ENCODE results near the gene SP3. TPM values are rescaled to one million over a fixed set of nuclear protein-coding genes. Genes with fewer than 3 reads are reported as not detected.

Gene SP3
- 10 to 100 TPM; 36.4 to 45.7 (median 41.0) TPM for total RNA-seq
- polyA plus RNA-seq, result 10 to 100 TPM in 1 of 2 donors, 1 to 10 TPM in 1; 8.6 to 11.6 TPM
- long read RNA-seq, donor 1, full-length matches to known transcripts, result 52 of 85 reads
- long read RNA-seq, donor 1, partial matches to known transcripts, result 21 of 85 reads
- long read RNA-seq, donor 1, other reads (novel, unspliced or antisense), result 12 of 85 reads
- long read RNA-seq, donor 2, full-length matches to known transcripts, result 55 of 78 reads
- long read RNA-seq, donor 2, partial matches to known transcripts, result 12 of 78 reads
- long read RNA-seq, donor 2, other reads (novel, unspliced or antisense), result 11 of 78 reads
- long read RNA-seq, donor 3, full-length matches to known transcripts, result 53 of 85 reads
- long read RNA-seq, donor 3, partial matches to known transcripts, result 20 of 85 reads
- long read RNA-seq, donor 3, other reads (novel, unspliced or antisense), result 12 of 85 reads

GRCh38 chr2:173965372-173966025, at the start of gene SP3:
Gene SP3, minus strand, starts transcription at chr2:173965373. Its CDS starts 202 bp downstream, at chr2:173965171.
- whole genome bisulfite sequencing, 2 donors, result 0 to 1% methylated on average over 51 to 52 of the region's 52 CpGs
- ATAC-seq (peak; percentile 88 to 95 (median 95)), DNase-seq (peak; percentile 99)
- Histone ChIP-seq H3K27me3 (no peaks in the 10 kb centered on the region), H3K27ac (peak within 1 kb of the TSS; percentile 99 to 100 (median 100)), H3K9me3 (peaks cover 0 to 12% (median 0%) of the 10 kb centered on the region in 11 donors), H3K36me3 (peaks cover 0 to 17% (median 6%) of the 10 kb centered on the region in 9 donors), H3K4me1 (peaks cover 6 to 48% (median 37%) of the 10 kb centered on the region in 9 donors), H3K4me3 (peak within 1 kb of the TSS; percentile 82 to 100 (median 96))
- TF ChIP-seq, protein P1, sequence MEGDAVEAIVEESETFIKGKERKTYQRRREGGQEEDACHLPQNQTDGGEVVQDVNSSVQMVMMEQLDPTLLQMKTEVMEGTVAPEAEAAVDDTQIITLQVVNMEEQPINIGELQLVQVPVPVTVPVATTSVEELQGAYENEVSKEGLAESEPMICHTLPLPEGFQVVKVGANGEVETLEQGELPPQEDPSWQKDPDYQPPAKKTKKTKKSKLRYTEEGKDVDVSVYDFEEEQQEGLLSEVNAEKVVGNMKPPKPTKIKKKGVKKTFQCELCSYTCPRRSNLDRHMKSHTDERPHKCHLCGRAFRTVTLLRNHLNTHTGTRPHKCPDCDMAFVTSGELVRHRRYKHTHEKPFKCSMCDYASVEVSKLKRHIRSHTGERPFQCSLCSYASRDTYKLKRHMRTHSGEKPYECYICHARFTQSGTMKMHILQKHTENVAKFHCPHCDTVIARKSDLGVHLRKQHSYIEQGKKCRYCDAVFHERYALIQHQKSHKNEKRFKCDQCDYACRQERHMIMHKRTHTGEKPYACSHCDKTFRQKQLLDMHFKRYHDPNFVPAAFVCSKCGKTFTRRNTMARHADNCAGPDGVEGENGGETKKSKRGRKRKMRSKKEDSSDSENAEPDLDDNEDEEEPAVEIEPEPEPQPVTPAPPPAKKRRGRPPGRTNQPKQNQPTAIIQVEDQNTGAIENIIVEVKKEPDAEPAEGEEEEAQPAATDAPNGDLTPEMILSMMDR (IDR thresholded peaks at IDR 0.05), result no peak
- intact Hi-C loops (cut with DNase I), result loop anchor here in 7 of 10 donors (2.0 to 10.0 kb wide), 10 partner anchors 23 to 211 kb away; no protein-coding TSS in a partner anchor

DNA sequence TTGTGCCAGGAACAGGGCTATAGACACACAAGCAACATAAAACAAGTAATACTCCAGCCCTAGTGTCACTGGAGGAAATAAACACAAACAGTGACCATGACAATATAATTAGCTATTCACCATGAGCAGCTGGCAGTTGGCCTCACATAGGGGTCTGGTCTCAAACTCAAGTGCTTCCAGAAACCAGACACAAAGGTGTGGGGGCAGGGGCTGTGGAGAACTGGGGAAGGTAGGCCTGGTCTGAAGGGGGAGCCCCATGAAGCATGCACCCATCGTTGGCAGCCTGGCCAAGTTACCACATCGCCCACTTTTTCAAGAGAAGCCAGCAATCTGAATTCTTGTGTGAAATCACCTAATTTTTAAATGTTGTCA, 49.5 kb upstream of the SP3 start:
- 50 to 72% methylated on average over 2 of the region's 2 CpGs for WGBS, 2 donors
- H3K36me3 ChIP-seq, result no peaks in the 10 kb centered on the region
- H3K4me3 ChIP-seq, result no peak overlapping the region
- no peaks in the 10 kb centered on the region for H3K9me3 ChIP-seq
- peak overlapping the region in 5 of 10 donors; percentile 8 to 96 (median 90) for H3K27ac ChIP-seq
- peak in 2 of 8 donors; percentile 23 to 28 for ATAC-seq
- TF ChIP-seq, protein P1 (IDR thresholded peaks at IDR 0.05), result no peak
- DNase-seq, result no peak
- H3K27me3 ChIP-seq, result no peaks in the 10 kb centered on the region
- peaks cover 0 to 52% (median 26%) of the 10 kb centered on the region in 9 donors for H3K4me1 ChIP-seq
- intact Hi-C loops (cut with DNase I), result loop anchor here in 1 of 10 donors (5.0 kb wide), 1 partner anchor 47 kb away; the partner anchor contains the start of gene SP3

DNA sequence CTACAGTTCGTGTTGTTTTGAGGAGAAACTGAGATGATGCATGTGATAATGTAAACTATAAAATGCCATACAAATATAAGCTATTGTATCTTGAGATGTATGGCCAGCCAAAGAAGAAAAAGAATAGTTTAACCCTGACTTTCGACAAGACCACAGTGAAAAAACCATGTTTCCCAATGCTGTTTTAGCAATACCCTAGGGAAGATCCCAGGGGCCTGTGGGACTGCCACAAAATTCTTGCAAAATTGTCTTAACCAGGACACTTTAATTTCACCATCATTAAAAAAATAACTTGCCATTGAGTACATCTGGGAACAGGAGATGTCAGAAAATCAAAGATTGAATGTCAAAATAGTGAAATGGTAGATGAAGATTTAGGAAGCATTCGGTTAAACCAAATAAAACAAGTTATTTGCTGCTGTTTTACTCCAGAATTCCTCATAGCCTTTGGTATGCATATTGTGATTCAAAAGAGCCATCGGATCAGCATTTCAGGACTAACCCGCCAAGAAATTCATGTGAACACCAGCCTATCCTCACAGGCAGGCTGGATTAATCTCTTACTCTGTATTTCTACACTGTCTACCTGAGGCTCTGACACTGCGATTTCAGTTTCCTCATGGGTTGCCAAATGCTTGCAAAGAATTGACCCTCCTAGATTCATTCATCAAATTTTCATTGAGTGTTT, 49.0 kb upstream of the SP3 start:
- WGBS, 2 donors, result 58 to 63% methylated on average over 6 of the region's 6 CpGs
- peaks cover 0 to 52% (median 26%) of the 10 kb centered on the region in 9 donors for H3K4me1 ChIP-seq
- TF ChIP-seq, protein P1 (IDR thresholded peaks at IDR 0.05), result no peak
- DNase-seq (no peak), ATAC-seq (no peak)
- no peaks in the 10 kb centered on the region for H3K27me3 ChIP-seq
- peak overlapping the region in 9 of 10 donors; percentile 72 to 96 (median 90) for H3K27ac ChIP-seq
- no peaks in the 10 kb centered on the region for H3K9me3 ChIP-seq
- intact Hi-C loops (cut with DNase I), result loop anchor here in 1 of 10 donors (5.0 kb wide), 1 partner anchor 47 kb away; the partner anchor contains the start of gene SP3
- H3K36me3 ChIP-seq, result no peaks in the 10 kb centered on the region
- H3K4me3 ChIP-seq, result peak overlapping the region in 3 of 10 donors; percentile 51 to 59 (median 57)

Data from heart right ventricle (tissue), 16 donors.